GM18520 (cell line): ENCODE results near the gene EIF4G1.
"Not testable (repeated sequence)": the region's sequence is repeated elsewhere in the genome, so short reads cannot be mapped to it uniquely, and the experiment has no call there.

ENCODE experiments used
- ATAC-seq: cut with Tn5 transposase; IDR thresholded peaks from one replicate; pipeline ENCODE4 v1.9.1; 2021; ENCODE audit not compliant: unreplicated experiment

EIF4G1 gene

DNA sequence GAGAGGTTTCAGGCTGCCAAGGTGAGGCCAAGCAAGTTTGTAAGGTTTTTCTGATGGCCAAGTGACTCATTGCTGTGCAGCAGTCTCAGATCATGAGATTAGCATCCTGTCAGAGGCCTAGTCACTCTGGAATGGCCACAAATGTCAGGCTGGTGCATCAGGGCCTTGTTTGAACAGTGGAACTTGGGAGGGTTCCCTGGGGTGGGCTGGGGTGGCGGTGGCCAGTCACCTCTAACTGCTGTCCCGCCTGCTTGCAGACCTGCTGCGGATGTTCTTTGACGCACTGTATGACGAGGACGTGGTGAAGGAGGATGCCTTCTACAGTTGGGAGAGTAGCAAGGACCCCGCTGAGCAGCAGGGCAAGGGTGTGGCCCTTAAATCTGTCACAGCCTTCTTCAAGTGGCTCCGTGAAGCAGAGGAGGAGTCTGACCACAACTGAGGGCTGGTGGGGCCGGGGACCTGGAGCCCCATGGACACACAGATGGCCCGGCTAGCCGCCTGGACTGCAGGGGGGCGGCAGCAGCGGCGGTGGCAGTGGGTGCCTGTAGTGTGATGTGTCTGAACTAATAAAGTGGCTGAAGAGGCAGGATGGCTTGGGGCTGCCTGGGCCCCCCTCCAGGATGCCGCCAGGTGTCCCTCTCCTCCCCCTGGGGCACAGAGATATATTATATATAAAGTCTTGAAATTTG, 20.2 kb downstream of the EIF4G1 start:
- no peak for ATAC-seq

DNA sequence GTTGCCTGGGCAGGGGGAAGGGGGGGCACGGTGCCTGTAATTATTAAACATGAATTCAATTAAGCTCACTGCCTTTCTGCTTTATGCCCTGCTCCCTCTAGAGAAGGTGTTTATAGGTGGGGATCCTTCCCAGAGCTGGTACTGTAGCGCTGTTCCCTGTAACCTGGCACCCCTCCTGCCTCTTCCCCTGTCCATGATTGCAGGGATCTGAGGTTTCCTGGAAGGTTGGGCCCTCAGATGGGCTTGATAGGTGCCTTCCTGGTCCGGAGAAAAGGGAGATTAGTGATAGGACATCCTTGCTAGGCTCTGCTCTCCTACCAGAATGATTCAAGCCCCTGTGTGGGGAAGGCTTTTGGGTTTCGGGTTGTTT, 20.9 kb downstream of the EIF4G1 start:
- ATAC-seq: no peak

DNA sequence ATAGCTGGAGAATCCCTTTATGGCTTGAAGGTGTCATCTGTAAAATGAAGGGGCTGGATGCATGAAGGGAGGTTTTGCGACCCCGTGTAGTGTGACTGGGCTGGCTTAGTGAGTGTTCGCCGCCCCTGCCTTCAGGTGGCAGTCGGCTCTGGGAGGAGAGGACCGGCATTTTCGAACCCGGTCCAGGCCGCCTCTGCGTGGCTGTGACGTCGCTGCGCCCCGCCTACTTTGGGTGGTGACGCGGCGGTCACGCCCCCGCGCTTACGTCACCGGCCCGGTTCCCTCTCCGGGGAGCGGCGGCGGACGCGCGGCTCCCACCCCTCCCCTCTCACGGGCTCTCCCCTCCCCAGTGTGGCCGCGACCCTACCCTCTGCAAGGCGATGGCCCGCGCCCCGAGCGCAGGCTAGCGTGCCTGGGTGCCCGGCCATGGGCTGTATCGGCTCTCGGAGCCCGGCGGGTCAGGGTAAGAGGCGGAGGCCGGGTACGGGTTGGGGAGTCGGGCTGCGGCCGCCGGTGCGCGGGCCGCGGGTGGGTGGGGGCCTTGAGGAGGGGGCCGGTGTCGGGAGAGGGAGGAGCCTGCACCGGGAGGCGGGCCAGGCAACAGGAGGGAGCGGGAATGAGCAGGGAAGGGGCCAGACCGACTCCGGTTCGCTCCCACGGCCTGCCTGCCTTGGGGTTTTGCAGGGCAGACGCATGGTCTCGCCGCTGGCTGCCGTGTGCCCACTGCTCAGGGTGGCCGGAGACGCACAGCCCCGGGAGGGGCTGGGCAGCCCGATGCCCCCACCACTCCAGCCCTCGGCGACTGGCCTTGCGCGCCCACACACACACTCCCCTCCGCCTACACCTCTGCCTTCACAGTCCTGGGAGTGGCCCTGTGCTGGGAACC, 21.5 kb downstream of the EIF4G1 start:
- ATAC-seq: peak; percentile 64

DNA sequence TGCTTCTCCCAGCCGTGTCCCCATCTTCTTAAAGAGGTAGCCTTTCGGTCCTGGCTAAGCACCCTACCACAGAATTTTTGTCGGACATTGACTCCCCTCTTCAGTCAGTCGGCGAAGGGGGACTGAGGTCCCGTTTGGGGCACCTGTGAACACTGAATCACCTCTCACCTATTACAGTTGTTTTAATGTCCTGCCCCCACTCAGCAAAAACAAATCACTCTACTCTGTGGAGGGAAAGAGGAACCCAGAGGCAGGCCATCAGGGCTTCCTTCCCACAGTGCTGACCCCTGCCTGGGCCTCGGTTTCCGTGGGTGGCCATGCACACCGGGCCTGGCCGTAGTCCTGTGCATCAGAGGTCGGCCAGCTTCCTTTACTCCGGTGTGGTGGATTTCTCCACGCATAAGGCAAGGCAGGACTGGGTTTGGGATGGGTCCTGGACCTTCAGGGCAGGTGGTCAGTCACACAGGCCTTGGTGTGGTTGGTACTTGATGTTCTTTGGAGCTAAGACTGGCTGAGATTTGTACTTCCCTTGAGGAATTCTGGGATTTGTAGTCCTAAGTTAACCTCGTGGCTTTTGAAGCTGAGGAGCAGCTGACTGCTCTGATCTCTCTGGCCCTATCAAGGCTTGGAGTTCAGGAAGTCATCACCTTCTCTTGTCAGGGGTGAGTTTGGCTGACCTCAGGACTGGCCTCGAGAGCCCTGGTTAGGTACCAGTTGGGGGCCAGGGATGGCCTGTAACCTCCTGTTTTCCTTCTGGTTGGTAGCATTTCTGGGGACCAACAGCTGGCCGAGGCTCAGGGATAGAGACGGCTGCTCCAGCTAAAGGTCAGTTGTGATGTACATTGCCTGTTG, 22.4 kb downstream of the EIF4G1 start:
- ATAC-seq: no peak

DNA sequence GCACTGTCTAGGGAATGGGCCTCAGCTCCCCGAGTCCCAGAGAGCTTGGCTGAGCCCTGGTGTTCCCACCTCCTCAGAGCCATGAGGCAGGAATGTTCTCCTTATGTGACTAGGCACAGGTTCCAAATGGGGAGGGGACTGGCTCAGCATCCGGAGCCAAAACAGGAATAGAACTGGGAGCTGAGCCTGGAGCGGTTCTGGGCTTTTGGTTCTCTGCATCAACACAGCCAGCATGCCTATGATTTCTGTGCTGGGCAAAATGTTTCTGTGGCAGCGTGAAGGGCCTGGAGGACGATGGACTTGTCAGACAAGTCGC, 23.0 kb downstream of the EIF4G1 start, which contains the start of gene FAM131A:
TSS of gene FAM131A (plus strand) at position 202 of the 316 bp plus-strand sequence. CDS start at position 233, 31 bp downstream.
- ATAC-seq: no peak

DNA sequence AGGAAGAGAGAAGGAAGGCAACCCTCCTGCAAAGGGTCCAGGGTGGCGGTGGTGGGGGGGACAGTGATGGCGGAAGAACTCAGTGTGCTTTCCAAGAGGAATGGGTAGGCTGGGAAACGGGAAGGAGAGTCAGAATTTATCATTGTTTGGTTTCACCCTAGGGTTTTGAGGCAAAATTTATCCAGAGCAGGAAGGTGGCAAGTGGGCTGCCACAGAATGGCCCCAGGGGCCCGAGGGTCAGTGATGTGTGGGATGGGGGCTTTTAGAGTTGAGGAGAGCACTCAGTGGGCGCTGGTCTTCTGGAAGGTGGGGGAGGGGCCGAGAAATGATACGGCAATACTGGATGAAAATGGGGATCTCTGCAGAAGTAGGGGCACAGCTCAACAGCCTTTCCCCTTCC, 23.6 kb downstream of the EIF4G1 start:
- no peak for ATAC-seq

DNA sequence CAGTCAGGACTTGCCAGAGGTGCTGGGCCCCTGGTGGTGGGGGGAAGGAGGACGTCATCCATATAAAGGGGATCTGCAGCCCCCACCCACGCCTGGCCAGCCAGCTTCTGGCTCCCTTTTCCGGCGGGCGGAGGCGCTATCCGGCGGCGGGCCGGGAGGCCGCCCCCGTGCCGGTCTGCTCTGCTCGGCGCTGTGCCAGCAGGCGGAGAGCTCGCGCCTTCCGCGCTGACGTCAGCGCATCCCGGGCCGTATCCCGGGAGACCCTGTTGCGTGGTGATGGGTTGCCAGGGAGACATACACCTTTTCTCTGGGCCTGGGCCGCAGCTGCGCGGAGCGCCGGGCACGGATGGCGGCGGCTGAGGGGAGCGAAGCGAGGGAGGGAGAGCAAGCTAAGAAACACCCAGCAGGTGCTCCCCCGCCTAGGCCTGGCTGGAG, 24.1 kb downstream of the EIF4G1 start:
- no peak for ATAC-seq

DNA sequence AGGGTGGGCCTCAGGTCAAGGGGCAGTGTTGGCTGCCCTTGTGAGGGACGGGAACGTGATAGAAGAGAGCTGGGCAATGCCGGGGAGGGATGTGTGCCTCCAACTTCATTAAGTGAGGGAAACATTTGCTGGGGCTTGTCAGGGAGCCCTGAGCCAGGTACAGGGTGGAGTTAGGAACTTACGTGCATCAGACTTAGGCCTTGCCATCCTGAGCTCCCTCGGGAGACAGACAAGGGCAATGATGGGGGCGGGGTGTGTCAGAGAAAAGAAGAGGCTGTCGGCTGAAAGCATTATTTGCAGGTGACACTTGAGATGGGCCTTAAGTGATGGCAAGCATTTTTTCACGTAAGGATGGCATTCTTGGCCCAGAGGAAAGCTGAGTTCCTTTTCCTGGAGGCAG, 24.6 kb downstream of the EIF4G1 start:
- ATAC-seq: no peak

DNA sequence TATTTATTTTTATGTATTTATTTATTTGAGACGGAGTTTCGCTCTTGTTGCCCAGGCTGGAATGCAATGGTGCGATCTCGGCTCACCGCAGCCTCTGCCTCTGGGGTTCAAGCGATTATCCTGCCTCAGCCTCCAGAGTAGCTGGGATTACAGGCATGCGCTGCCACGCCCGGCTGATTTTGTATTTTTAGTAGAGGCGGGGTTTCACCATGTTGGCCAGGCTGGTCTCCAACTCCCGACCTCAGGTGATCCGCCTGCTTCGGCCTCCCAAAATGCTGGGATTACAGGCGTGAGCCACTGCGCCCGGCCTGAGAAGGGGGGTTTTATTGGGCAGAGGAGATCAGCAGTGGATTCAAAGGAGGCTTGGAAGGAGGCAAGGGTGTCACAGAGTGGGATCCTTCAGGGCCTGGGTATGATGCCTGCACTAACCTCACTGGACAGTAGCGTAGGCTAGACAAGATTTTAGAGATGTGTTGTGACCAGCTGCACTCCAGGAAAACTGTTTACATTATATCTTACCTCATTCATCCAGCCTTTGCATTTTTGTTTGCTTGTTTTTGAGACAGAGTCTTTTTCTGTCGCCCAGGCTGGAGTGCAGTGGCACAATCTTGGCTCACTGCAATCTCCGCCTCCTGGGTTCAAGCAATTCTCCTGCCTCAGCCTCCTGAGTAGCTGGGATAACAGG, 25.2 kb downstream of the EIF4G1 start:
- not testable (repeated sequence) for ATAC-seq

DNA sequence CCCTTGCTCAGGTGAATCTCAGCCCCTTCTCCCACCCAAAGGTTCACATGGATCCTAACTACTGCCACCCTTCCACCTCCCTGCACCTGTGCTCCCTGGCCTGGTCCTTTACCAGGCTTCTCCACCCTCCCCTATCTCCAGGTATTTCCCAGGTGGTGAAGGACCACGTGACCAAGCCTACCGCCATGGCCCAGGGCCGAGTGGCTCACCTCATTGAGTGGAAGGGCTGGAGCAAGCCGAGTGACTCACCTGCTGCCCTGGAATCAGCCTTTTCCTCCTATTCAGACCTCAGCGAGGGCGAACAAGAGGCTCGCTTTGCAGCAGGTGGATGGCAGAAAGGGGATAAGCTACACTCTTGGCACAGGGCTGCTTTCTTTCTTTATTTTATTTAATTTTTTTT, 27.5 kb downstream of the EIF4G1 start:
- no peak for ATAC-seq

DNA sequence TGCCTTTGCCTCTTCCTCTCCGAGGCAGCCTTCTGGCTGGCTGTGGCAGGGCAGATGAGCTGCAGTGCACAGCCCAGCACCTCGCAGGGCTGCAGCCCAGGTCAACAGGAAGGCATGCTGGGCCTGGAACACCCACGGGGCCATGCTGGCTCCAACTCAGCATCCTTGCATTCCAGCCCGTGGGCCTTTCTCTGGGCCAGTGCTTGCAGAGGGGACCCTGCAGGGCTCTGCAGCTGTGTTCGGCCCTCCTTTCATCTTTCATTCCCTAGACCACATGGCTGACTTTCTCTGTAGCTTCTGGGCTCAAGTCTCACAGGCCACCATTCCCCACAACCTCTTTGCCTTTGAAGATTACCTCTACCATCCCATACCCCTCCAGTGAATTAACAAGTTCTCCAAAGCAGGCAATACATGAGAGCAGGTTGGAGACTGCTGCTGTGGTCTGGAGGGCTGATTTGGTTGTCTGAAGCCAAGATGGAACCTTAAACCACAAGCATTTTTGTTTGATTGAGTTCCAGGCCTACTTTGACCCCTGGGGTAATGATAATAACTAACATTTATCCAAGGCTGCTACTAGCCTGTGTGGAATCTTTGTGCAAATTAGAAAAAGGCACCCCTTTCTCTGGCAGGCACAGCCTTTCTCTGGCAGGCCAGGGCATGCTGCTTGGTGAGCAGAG, 28.9 kb downstream of the EIF4G1 start:
- no peak for ATAC-seq

DNA sequence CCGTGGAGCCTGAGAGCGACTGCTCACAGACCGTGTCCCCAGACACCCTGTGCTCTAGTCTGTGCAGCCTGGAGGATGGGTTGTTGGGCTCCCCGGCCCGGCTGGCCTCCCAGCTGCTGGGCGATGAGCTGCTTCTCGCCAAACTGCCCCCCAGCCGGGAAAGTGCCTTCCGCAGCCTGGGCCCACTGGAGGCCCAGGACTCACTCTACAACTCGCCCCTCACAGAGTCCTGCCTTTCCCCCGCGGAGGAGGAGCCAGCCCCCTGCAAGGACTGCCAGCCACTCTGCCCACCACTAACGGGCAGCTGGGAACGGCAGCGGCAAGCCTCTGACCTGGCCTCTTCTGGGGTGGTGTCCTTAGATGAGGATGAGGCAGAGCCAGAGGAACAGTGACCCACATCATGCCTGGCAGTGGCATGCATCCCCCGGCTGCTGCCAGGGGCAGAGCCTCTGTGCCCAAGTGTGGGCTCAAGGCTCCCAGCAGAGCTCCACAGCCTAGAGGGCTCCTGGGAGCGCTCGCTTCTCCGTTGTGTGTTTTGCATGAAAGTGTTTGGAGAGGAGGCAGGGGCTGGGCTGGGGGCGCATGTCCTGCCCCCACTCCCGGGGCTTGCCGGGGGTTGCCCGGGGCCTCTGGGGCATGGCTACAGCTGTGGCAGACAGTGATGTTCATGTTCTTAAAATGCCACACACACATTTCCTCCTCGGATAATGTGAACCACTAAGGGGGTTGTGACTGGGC, 30.3 kb downstream of the EIF4G1 start:
- ATAC-seq: no peak

DNA sequence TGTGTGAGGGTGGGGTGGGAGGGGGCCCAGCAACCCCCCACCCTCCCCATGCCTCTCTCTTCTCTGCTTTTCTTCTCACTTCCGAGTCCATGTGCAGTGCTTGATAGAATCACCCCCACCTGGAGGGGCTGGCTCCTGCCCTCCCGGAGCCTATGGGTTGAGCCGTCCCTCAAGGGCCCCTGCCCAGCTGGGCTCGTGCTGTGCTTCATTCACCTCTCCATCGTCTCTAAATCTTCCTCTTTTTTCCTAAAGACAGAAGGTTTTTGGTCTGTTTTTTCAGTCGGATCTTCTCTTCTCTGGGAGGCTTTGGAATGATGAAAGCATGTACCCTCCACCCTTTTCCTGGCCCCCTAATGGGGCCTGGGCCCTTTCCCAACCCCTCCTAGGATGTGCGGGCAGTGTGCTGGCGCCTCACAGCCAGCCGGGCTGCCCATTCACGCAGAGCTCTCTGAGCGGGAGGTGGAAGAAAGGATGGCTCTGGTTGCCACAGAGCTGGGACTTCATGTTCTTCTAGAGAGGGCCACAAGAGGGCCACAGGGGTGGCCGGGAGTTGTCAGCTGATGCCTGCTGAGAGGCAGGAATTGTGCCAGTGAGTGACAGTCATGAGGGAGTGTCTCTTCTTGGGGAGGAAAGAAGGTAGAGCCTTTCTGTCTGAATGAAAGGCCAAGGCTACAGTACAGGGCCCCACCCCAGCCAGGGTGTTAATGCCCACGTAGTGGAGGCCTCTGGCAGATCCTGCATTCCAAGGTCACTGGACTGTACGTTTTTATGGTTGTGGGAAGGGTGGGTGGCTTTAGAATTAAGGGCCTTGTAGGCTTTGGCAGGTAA, 31.1 kb downstream of the EIF4G1 start:
- no peak for ATAC-seq

DNA sequence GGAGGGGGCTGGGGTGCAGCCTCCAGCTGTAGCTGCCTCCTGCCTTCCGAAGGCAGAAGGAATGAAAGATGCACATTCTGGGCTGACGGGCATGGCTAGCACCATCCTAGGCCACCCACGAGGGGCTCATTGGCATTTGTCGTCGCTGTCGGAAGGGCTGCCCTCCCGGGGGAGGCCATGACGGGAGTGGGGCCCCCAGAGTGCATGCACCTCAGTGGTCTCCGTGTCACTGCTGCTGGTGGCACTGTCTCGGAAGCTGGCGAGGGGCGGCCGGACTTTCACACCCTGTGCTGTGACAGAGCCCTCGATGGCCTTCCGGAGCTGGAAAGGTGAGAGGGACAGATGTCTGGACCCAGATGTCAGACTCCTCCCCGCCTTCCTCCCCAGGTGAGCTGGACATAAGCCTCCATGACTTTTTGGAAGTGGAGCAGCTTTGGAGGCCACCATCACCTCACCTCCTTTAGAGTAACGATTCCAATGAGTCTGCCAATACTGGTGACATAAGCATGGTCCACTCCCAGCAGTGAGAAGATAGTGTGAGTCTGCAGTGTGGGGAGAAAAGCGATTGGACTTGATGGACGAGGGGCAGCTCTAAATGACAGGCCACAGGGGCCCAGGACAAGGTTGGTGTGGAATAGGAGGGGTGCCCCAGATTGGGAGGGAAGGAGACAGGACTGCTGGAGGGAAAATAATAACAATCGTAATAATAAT, 32.2 kb downstream of the EIF4G1 start:
- ATAC-seq: no peak

DNA sequence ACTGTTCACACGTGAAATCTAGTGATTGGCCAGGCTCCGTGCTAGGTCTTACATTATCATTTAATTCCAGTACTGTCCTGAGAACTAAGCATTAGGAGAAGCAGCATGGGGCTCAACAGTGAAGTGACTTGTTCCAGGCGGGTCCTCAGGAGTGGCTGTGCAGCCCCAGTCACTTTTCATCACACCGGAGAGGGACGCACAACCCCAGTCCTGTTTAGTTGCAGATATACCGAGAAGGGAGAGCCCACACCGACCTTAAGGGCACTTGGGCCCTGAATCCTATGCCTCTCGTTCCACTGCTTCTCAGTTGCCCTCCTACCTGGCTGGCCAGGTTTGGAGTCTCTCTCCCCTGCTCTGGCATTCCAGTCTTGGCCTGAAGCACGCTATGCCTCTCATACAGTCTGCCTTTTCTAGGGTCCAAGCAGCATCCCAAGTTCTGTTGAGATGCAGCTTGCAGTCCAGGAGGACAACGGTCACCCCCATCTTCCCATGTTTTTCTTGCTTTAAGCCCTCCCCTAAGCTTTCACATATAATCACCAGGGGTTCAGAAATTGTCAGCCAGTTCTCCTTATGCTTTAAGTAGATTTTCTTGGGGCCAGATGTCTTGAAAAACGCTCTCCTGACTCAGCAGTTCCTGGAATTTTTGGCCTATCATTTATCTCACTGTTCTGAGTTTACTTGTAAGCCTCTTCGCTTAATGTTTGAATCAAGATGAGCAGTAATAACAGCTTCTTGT, 33.1 kb downstream of the EIF4G1 start:
- no peak for ATAC-seq

DNA sequence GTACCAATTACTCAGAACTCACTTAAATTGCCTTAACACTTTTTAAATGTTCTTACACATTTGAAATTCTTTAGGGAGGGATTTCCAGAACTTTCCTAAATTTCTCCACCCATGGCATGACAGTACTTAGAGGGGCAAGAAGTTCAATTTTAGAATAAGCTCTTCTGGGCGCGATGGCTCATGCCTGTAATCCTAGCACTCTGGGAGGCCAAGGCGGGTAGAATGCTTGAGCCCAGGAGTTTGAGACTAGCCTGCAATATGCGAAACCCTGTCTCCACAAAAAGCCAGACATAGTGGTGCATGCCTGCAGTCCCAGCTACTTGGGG, 33.6 kb downstream of the EIF4G1 start:
- ATAC-seq: no peak

DNA sequence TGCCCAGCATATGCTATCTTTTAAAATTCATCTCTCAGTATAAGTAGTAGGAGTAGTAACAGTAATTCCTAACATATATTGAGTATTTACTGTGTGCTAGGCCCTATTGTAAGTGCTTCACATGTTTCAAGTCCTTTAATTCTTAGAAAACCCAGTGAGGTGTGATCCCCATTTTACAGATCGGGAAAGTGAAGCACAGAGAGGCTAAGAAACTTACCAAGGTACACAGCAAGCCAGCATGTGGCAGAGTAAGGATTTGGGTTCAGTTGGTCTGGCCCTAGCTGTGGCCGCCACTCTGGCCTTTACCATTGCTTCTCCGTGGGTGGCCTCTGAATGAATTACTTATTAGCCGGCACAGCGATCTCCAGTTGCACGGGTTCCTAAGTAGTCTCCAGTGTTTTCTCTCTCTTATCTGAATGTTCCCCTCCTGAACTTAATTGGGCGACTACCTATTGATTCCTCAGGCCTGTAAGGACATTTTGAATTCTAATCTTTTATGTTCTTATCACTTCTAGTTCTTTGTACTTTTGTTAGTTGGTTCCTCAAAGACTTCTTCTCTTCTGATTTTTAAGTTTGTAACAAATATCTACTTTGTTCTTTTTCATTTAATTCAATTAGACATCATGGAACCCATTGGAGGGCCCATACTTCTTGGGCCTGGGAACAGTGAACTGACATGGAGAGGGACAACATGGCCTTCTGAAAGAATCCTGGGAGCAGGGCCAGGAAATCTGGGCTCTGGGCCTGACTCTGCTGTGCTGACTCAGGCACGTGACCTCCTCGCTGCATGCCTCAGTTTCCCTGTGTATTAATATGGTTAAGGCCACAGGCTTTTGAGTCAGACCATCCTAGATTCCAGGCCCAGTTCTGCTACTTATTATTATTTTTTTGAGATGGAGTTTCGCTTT, 35.4 kb downstream of the EIF4G1 start:
- no peak for ATAC-seq
